CD4-positive, alpha-beta T cell treated with Interleukin-2 at 100 ng/mL for 4 hours (primary cell): ENCODE data around the gene CST11.

Experiments
- DNase-seq: peaks from one replicate; pipeline ENCODE4 v3.0.0-alpha.2; 2020; ENCODE audit warnings: low spot score

The CST11 gene

GRCh38 chr20:23419995-23420901 lies 32.4 kb downstream of the CST11 start:
- DNase-seq, result peak; percentile 24

- no peak for DNase-seq
Observed at GRCh38 chr20:23419657-23419994, 33.0 kb downstream of the CST11 start.

GRCh38 chr20:23417861-23418260 lies 34.8 kb downstream of the CST11 start:
- DNase-seq, result no peak

GRCh38 chr20:23415959-23416583 lies 36.6 kb downstream of the CST11 start:
- DNase-seq, result peak; percentile 33

GRCh38 chr20:23415555-23415954 lies 37.1 kb downstream of the CST11 start:
- no peak for DNase-seq

- DNase-seq, result no peak
Observed at GRCh38 chr20:23414526-23415188, 38.0 kb downstream of the CST11 start.

GRCh38 chr20:23413862-23414422 lies 38.7 kb downstream of the CST11 start:
- no peak for DNase-seq

- no peak for DNase-seq
Observed at GRCh38 chr20:23412026-23412425, 40.6 kb downstream of the CST11 start.

- no peak for DNase-seq
Observed at GRCh38 chr20:23410916-23411695, 41.6 kb downstream of the CST11 start.

GRCh38 chr20:23409800-23410199 lies 42.9 kb downstream of the CST11 start:
- DNase-seq, result no peak

- DNase-seq, result no peak
Observed at GRCh38 chr20:23408957-23409356, 43.7 kb downstream of the CST11 start.

GRCh38 chr20:23407781-23408464 lies 44.8 kb downstream of the CST11 start:
- peak; percentile 38 for DNase-seq

- no peak for DNase-seq
Observed at GRCh38 chr20:23406880-23407279, 45.8 kb downstream of the CST11 start.

GRCh38 chr20:23404196-23404595 lies 48.5 kb downstream of the CST11 start:
- DNase-seq, result no peak

GRCh38 chr20:23403751-23404150 lies 48.9 kb downstream of the CST11 start:
- no peak for DNase-seq

GRCh38 chr20:23401051-23401450 lies 51.6 kb downstream of the CST11 start:
- DNase-seq, result no peak
